GM19468 (cell line): ENCODE data around the gene RASAL2.
A peak's percentile ranks its signal among the peaks of the same experiment; 100 is the strongest.

Experiments used
- ATAC-seq: cut with Tn5 transposase; IDR thresholded peaks from one replicate; pipeline ENCODE4 v1.9.1; 2021; ENCODE audit warnings: mild to moderate bottlenecking, moderate library complexity, moderate number of reproducible peaks; ENCODE audit not compliant: unreplicated experiment; ENCODE audit errors: extremely low read depth

RASAL2 gene

DNA sequence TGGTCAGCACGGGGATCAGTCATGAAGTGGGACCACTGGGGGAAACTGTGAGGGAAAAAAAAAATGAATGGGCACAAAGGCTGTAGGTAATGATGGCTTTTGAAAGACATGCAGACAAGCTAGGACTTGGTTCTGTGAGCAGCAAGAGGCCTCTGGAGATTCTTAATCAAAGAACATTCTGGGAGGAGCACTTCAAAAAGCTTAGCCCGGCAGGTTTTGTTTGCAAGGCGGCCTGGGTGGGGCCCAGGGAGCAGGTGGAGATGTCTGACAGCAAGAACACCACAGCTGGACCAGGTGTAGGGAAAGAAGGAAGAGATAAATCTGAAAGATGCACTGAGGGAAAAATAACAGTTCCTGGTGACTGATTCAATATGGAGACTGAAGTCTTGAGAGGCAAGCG, 425.0 kb downstream of the RASAL2 start:
- ATAC-seq: no peak

DNA sequence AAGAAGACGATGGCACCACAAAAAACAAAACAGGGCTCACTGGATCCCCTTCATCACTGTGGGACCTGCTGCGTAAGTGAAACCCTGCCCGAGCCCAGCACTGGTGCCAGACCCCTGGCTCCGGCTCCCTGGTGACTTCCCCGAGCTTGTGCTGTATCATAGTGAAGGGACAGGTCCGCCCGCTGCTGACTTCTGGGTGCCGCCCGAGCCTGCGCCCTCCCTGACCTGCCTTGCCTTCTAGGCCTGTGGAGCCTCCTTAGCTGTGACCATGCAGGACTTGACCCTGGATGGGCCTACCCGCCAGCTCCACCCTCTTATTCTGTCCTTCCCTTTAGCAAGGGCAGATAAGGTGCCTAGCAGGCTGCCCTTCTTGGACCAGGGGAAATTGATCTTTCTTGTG, 426.9 kb downstream of the RASAL2 start:
- ATAC-seq: no peak

DNA sequence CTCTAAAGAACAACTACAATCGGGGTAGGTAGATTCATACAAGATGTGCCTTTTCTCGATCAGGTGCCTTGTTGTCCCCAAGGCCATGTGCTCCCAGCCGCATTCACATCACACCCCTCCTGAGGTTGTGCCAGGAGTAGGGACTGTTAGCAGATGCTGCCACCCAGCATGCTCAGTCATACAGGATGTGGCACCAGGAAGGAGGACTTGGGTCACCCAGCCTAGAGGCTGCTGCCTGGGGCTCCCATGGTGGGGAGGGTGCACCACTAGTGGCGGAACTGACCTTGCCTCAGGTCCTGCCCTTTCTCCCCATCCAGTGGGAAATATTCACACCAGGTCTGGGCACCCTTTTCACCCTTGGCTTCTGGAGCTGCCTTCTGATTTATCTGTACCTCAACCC, 427.3 kb downstream of the RASAL2 start:
- ATAC-seq: no peak

DNA sequence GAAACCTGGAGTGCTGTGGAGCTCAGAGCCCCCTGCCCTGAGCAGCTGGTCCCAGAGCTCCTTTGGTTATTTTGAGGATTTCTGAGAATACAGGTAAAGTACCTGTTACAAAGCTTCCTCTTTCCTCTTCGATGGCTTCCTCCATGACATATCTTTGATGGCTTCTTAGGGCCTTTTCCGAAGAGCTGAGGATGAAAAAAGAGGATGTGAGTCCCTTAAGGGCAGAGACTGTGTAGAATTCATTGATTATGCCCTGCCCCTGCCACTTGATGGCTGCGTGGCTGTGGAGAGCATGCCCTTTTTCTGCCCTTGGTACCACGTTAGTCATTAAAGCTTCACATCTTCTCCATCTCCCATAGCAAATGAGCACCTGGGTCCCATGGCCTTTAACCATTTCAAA, 433.2 kb downstream of the RASAL2 start:
- ATAC-seq: no peak

DNA sequence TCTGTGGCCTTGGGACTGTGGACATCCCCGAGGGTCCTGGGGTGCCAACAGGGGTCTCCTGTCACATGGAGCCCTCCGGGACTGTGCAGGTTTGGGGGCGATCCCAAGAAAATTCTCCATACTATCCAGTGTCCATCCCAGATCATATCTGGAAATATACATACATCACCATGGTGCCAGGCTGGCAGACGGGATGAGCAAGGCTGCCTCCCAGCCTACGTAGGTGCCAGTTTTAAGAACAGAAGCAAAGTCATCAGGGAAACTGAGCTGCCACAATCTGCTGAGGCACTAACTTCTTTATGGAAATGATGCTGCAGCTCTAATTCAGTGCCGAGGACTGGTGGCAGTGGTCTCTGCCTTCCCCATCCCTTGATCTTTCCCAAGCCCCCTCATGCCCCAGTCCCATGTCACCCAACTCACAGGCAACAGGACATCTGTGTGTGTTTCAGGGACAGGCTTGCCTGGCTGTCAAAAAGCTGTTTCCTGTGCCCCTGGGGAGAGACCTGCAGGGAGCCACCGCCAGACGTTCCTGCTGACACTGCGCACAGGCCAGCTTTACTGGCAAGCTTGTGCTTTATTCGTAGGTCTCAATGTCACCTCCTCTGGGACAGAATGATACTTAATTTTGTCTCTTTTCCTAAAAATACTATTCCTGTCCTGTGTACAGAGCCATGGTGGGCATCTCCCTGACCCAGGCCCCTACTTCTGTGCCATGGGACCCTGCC, 434.5 kb downstream of the RASAL2 start:
- ATAC-seq: no peak

DNA sequence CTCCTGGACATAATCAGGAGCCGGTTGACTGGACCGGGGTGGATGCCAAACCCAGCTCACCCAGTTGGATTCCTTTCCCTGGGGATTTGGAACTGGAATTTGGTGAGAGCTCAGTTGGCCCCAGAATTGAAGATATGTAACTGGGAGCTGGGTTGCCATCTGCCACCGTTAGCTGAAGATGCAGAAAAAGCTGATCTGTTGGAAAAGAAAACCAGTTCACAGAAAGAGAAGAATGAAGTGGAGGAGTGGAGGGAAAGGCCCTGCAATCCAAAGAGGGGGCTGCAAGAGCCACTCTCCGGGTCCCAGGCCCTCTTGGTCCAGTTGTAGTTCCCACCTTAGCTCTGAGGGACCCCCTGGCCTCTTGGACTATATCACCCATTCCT, 435.0 kb downstream of the RASAL2 start:
- ATAC-seq: no peak

DNA sequence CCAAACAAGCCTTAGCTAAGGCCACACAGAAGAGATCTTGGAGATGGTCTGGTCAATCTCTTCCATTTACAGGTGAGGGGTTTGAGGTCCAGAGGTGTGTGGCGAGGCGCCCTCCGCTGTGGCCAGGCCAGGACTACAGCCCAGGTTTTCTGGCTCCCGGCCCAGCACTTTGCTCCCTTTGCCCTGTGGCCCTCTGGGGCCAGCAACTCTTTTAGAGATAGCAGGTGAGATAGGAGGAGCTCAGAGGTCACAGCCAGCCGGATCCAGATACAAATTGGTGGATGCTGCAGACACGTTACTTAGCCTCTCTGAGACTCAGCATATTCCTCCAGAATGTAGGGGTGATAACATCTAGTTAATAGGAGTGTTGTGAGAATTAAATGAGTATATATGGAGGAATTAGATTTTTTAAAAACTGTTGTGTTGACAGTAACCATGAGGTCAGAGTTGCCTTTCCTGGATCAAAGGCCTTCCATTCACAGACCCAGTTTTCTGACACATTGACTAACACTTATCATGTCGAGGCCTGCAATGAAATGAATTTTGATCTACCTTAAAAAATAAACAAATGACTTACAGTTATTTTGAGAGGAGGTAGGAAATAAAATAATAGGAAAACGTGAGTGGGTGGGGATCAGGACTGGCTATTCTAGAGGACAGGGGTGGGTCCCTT, 435.6 kb downstream of the RASAL2 start:
- ATAC-seq: no peak

DNA sequence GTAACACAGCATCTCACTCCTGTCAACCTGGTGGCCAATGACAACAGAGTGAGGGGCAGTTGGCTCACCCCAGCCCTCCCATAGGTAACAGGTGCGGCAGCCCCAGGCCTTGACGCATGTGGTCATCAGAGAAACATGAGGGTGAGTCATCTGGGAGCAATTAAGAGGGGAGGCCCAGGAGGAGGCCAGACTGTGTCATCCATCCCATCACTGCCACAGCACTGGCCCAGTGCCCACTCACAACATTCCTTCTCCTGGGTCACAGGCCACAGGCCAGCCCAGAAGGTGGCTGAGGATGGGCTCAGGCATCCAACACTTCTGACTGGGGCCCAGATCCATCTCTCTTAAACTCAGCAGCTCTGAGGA, 436.1 kb downstream of the RASAL2 start:
- ATAC-seq: no peak

DNA sequence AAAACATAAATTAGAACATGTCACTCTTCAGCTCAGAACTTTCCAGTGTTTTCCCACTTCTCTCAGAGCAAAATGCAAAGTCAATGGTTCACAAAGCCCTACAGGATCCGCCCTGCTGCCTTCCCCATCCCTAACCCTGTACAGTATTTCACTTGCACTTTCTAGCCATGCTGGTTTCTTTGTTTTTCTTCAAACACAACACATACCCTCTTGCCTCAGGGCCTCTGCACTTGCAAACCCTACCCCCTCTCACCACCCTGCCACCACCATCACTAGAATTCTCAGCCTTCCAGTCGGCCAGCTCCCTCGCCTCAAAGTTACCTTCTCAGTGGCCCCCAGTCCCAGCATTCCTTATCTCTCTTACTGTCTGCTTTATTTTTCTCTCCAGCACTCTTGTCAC, 436.6 kb downstream of the RASAL2 start:
- ATAC-seq: no peak

DNA sequence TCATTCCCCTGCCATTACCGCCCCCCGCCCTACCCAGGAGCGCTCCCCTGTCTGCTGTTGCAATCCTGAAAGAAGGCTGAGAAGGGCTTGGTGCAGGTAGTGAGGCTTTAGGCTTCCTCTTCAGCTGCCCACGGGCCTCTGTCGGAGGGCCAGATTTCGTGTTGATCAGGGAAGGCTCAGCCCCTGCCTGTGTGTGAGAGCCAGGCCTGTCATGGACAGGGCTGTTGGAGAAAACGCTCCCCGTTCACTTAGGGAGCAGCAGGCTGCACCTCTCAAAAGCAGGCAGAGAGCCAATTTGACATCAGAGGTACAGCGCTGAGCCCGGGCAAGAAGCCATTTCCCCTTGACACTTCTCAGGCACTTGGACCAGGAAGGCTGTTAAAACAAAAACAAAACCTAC, 438.0 kb downstream of the RASAL2 start:
- no peak for ATAC-seq

DNA sequence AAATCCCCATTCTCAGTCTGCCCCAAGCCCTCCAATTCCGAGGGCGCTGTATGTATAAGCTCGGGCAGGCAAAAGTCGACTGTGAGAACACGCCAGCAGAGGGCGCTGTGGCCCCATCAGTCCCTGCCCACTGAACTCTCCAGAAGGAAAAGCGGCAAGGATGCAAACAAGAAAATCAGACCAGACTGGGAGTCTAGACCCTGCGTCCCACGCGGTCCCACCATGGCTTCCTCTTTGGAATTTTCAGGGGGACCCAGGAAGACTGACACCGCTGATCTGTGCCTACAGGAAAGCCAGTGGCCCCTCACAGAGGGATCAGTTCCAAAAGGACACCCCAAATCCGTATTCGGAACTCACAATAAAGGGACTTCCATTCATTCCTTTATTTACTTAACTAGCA, 438.5 kb downstream of the RASAL2 start:
- ATAC-seq: peak; percentile 56

DNA sequence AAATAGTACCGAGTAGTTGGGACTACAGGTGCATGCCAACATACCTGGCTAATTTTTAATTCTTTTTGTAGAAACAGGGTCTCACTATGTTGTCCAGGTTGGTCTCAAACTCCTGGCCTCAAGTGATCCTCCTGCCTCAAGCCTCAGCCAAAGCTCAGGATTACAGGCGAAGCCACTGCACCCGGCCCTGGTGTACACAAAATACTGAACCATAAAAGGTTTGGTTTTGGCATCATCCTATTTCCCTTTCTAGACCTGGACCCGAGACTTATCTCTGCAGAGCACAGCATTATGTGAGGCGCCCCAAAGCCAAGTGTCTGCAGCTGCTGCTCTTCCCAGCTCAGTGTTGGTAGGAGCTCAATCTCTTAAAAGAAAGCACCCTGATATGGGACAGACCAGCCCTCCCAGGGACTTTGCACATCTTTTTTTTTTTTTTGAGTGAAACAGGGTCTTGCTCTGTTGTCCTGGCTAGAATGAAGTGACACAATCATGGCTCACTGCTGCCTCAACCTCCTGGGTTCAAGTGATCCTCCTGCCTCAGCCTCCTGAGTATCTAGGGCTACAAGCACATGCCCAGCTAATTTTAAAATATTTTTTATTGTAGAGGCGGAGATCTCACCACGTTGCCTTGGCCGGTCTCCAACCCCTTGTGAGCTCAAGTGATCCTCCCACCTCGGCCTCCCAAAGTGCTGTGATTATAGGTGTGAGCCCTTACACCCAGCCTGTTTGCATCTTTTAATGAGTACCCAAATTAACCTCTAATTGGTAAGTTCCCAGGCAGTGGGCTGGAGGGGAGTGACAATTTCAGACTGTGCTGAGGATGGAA, 439.4 kb downstream of the RASAL2 start:
- no peak for ATAC-seq
